HG02759 (cell line): Measurements from ENCODE around the gene ABCA1.

ENCODE experiments used
- ATAC-seq: cut with Tn5 transposase; IDR thresholded peaks from one replicate; pipeline ENCODE4 v1.9.1; 2021; ENCODE audit warnings: mild to moderate bottlenecking, moderate library complexity; ENCODE audit not compliant: unreplicated experiment

ABCA1 gene

GRCh38 chr9:104849023-104849422 is 78.9 kb downstream of the ABCA1 start:
- no peak for ATAC-seq

- no peak for ATAC-seq
These were observed 83.2 kb downstream of the ABCA1 start for GRCh38 chr9:104844710-104845109.

DNA sequence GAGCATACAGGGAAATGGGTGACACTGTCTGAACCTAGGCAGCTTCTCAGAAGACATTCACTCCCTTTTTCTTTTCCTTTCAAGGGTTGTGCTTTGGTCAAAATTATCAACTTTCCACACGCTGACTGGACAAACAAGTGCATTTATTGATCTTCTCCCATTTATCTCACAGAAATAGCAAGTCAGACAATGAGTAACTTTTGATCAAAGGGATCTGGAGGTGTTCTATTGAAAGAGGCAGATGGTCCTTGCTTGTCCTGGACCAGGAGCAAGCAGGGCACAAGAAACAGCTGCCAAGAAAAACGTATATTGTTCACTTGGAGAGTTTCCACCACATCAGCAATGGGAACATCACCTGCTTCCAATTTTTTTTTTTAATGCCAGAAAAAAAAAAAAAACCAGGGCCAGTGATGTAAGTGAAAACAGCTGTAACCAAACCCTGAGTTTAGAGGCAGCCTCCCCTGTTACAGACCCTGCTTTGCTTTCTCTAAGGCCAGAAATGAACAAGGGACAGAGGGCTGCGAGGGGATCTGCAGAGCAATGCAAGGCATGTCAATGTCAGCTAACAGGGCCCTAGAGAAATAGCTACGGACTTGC is 84.2 kb downstream of the ABCA1 start:
- ATAC-seq: no peak

GRCh38 chr9:104842698-104843097 is 85.3 kb downstream of the ABCA1 start:
- ATAC-seq: no peak

DNA sequence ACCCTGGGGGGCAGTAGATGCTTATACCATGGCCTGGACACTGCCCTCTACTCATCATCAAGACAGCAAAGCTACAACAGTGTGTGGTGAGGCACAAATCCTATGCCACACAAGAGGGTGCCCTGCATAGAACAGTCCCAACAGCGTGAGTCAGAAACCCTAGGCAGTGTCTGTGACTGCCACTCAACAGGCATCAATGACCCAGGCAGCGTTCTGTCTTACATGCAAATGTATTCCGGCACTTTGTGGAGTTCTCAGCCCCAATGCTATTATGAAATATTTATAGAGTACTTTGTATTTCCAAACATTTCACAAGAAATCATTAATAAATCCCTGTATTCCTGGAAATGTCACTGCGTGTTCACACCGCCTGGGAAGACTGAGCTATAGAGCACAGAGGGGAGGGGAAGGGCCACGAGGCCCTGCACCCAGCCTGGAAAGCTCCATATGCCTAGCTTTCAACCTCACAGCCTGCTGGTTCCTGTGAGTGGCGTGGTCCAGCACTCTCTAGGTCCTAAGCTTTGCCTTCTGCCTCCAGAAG is 86.3 kb downstream of the ABCA1 start:
- ATAC-seq: no peak

GRCh38 chr9:104838958-104839357 is 89.0 kb downstream of the ABCA1 start:
- no peak for ATAC-seq

DNA sequence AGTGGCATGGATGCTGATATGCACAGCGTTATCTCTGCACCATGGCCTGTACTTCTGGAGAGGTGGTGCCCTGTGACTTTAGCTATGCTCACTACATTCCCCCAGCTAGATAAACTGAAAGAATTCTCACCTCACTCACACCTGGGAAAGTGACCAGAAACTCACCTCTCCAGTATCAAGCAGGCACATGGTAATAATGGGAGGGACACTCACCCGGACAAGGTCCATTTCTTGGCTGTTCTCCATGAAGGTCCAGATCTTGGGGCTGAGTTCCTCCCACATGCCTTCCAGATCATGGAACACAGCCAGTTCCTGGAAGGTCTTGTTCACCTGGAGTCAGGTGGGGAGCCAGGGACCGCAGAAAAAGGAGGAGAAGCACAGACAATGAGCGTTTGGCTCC is 91.2 kb downstream of the ABCA1 start:
- ATAC-seq: no peak

GRCh38 chr9:104836235-104836634 is 91.7 kb downstream of the ABCA1 start:
- no peak for ATAC-seq

- ATAC-seq: no peak
These were observed 92.8 kb downstream of the ABCA1 start for GRCh38 chr9:104835161-104835560.

GRCh38 chr9:104833696-104834095 is 94.3 kb downstream of the ABCA1 start:
- ATAC-seq: no peak

DNA sequence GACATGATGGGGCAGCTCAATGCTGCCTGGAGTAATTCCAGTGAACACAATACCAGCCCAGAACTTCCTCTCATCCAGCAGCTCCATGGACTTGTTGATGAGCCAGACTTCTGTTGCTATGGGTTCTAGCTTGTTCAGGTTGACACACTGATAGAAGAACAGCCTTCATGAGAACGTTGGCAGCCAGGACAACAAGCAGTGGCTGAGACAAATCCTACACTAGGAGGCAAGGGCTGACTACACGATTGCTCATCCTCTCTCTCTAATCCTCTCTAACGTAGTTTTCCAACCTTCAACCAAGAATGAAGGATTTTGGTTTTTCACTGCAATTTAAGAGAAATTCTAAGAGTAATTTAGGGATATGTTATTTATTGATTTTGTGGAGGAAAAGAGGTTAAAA is 96.3 kb downstream of the ABCA1 start:
- ATAC-seq: no peak

DNA sequence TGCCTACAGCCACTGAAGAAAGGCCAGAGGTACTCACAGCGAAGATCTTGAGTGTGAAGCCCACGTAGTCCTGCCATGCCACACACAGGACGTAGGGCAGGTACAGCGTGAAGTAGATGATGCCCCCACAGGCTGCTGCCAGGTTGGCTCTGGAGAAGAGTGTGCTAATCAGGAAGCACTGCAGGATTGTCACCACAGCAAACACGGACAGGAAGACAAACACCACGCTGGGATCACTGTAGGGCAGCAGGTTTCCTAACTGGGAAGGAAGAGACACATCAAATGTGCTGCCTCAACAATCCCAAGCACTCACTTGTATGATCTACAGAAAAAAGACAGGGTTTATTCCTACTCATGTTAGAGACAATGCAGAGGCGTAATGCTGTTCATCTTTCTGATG is 101.0 kb downstream of the ABCA1 start:
- ATAC-seq: no peak

DNA sequence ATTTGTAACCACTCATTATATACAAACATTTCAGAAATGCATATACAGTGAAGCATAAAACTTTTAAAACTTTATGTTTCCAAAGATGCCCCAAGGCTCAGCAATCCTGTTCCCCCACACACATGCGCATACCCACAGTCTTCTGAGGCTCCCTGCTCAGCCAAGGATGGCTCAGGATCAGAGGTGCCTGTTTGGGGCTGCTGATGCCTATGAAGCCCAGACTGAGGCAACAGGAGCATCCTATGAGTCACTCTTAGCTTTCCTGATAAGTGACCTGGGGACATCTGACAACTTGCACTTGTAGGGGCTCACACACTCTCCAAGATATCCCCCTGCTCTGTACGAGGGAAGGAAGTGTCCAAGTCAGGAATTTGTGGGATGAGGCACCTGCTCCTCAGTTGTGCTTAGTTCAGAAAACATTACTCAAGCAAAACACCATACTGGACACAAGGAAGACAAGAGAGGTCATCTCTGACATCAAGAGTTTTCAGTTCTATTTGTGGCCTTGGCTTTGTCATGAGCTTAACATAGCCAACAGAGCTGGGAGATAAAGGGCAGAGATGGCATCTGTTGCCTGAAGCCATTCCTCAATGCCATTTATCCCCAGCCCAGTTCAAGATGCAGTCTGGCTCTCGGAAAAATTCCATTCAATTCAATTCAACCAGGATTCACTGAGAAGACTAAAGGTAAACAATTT is 101.7 kb downstream of the ABCA1 start:
- no peak for ATAC-seq

GRCh38 chr9:104820336-104820735 is 107.6 kb downstream of the ABCA1 start:
- no peak for ATAC-seq

GRCh38 chr9:104819033-104819432 is 108.9 kb downstream of the ABCA1 start:
- no peak for ATAC-seq

DNA sequence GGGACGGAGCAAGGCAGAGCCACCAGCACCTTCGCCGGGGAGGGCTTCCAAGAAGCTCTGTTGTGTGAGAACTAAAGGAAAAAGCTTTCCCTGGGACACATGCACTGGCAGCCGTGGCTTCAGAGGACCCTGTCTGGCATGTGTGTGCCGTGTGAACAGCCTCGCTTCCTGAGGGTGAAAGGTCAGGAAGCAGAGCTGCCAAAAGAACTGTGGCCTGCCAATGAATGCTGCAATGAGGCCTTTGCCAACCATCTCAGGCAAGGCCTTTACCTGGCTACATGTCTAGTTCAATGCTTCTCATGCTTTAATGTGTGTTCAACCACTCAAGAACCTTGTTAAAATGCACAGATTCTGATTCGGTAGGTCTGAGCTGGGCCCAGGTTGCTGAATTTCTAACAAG is 110.5 kb downstream of the ABCA1 start:
- ATAC-seq: no peak

DNA sequence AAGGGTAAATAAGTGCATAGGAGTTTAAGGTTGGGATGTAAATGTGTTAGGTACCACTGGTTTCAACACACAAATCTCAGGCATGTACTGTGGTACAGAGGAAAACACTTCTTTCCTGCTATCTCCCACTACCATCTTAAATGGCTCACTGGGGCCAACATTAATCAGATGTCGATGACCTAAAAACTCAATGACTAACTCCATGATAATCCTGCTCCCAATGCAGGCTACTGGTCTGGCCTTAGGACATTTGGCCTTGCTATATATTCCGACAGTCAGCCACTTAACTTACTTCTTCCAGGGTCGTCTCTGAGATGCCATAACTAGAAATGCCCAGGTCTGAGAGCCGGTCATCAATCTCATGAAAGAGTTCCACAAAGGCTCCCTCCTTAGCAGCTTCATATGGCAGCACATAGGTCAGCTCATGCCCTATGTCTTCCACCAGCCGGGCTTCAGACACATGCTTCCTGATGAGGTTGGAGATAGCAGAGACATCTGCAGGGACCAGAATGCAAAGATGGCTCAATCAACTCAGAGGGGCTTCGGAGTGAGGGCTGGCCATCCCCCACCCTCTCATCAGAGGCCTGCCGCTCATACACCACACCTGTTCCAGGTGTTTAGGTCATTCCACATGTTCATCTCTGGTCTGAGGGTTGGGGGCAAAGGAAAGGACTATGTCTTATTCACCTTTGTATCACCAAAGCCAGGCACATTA is 111.9 kb downstream of the ABCA1 start:
- no peak for ATAC-seq

DNA sequence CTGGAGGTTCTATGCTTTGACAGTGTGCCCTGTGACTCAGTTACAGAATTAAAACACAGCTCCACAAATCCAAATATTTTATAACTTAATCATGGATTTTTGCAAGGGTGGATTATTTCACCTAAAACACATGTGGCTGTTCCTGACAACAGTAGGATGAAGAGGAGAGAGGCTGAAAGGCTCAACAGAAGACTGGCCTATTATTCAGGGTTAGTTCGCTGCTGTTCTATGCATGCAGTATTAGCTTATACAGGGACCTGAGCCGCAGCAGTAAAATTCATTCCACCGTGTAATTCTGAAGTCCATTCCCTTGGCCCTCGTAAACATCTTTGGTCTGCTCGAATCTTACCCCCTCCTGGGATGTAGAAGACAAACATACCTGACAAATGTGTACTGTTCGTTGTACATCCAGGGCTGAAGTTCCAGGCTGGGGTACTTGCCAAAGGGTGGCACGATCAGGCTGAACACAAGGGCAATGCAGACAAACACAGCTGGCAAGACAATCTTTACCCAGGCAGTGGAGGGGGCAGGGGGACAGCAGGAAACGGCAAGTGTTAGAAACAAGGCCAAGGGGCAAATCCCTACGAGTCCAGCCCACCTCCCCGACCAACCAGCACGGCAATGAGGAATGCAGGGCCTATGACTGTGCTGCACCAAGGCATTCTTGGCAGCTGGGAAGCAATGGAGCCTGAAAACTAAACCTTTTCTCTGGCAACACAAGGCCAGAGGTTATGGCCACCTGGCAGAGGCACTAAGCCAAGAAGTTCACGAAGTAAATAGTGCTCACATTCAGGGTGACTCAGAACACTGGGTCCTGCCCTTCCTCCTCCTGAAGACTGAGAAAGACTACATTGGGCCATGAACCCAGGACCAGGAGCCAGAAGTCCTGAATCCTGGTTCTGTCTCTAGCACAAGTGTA is 117.3 kb downstream of the ABCA1 start:
- ATAC-seq: no peak

GRCh38 chr9:104808035-104808614 is 119.8 kb downstream of the ABCA1 start:
- no peak for ATAC-seq

DNA sequence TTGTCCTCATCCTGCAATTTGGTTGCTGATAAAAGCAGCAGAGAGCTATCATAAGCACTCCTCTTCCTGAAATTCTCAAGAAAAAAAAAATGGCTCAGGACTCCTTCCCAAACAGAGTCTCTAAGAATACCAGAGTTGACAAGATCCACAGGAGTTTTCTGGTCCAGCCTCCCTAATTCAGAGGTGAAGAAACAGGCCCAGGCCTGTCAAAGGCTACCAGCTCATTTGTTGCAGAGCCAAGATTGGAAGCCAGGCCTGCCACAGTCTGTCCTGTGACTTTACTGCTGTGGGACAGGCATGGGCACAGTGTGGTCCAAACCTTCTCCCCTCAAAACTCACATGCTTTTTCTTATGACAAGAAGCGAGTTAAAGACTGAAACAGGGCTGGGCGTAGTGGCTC is 122.5 kb downstream of the ABCA1 start:
- no peak for ATAC-seq

DNA sequence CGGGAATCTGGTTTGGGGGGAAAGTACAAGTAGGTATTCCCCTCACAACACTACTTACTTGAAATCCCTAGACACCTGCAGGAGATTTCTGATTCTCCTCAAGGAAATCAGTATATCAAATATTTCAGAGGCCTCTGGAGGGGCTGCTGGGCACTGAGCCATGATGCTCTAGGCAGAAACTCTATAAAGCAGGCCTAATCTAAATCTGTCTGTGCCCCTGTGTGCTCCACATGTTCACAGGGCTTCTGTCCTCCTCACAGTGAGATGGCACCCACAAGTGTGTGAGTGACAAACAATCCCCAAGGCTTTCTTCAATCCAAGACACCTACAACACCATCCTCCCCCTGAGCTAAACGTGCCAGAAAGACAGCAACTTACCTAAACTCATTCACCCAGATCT is 125.0 kb downstream of the ABCA1 start:
- ATAC-seq: no peak
